ENCODE measurements around the gene OVCH2. TPM values are rescaled to one million over a fixed set of nuclear protein-coding genes. Genes with fewer than 3 reads are reported as not detected.

OVCH2 gene
- total and polyA plus RNA-seq, 4 donors: not detected

GRCh38 chr11:7690648-7691047 lies 15.6 kb downstream of the OVCH2 start:
- H3K4me3 ChIP-seq (ENCODE audit: low read depth in 1 of 3, low read length in 3 of 3): no peak overlapping the region
- H3K4me1 ChIP-seq (ENCODE audit: control insufficient read depth in 4 of 4, insufficient read depth in 4 of 4, low read length in 3 of 4): peaks cover 0 to 4% (median 3%) of the 10 kb centered on the region in 4 donors
- no peaks in the 10 kb centered on the region for H3K9me3 ChIP-seq (ENCODE audit: control insufficient read depth in 4 of 4, low read length in 3 of 4)
- 67% methylated on average over 6 of the region's 6 CpGs for WGBS
- no peak for DNase-seq (ENCODE audit: low spot score)
- no peak overlapping the region for H3K9ac ChIP-seq (ENCODE audit: low read depth in 1 of 2, low read length in 2 of 2)
- no peak overlapping the region for H3K27ac ChIP-seq (ENCODE audit: low read depth in 1 of 2, low read length in 2 of 2)
- H3K36me3 ChIP-seq (ENCODE audit: control insufficient read depth in 4 of 4, insufficient read depth in 3 of 4, low read depth in 1 of 4, low read length in 3 of 4): no peaks in the 10 kb centered on the region
- no peak for TF ChIP-seq HNF4G (IDR thresholded peaks at IDR 0.05)
- TF ChIP-seq HNF4A (conservative IDR thresholded peaks at IDR 0.05): no peak
- TF ChIP-seq, protein P1, sequence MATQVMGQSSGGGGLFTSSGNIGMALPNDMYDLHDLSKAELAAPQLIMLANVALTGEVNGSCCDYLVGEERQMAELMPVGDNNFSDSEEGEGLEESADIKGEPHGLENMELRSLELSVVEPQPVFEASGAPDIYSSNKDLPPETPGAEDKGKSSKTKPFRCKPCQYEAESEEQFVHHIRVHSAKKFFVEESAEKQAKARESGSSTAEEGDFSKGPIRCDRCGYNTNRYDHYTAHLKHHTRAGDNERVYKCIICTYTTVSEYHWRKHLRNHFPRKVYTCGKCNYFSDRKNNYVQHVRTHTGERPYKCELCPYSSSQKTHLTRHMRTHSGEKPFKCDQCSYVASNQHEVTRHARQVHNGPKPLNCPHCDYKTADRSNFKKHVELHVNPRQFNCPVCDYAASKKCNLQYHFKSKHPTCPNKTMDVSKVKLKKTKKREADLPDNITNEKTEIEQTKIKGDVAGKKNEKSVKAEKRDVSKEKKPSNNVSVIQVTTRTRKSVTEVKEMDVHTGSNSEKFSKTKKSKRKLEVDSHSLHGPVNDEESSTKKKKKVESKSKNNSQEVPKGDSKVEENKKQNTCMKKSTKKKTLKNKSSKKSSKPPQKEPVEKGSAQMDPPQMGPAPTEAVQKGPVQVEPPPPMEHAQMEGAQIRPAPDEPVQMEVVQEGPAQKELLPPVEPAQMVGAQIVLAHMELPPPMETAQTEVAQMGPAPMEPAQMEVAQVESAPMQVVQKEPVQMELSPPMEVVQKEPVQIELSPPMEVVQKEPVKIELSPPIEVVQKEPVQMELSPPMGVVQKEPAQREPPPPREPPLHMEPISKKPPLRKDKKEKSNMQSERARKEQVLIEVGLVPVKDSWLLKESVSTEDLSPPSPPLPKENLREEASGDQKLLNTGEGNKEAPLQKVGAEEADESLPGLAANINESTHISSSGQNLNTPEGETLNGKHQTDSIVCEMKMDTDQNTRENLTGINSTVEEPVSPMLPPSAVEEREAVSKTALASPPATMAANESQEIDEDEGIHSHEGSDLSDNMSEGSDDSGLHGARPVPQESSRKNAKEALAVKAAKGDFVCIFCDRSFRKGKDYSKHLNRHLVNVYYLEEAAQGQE (IDR thresholded peaks at IDR 0.05): no peak
- no peak for TF ChIP-seq NR2F2 (IDR thresholded peaks at IDR 0.05)
- TF ChIP-seq SP1 (IDR thresholded peaks at IDR 0.05): no peak
- no peak for TF ChIP-seq EGR1 (IDR thresholded peaks at IDR 0.05; ENCODE audit: low read depth in 2 of 2)
- no peak for TF ChIP-seq TAF1 (conservative IDR thresholded peaks at IDR 0.05)
- no peaks in the 10 kb centered on the region for H3K27me3 ChIP-seq (ENCODE audit: control insufficient read depth in 4 of 4, insufficient read depth in 4 of 4, low read length in 3 of 4)

DNA sequence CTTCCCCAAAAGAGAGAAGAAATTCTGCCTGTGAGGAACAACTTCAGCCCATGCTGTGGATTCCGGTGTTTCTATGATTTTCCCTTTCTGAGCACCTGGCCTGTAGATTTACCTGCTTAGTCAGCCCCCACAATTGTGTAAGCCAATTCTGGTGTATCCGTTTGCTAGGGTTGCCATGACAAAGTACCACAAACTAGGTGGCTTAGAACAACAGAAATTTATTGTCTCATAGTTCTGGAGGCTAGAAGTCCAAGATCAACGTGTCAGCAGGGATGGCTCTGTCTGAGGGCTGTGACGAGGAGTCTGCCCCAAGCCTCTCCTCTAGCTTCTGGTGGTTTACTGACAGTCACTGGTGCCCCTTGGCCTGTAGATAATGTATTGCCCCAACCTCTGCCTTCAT lies 17.0 kb downstream of the OVCH2 start:
- Histone ChIP-seq H3K9me3 (ENCODE audit: control insufficient read depth in 4 of 4, low read length in 3 of 4) (no peaks in the 10 kb centered on the region), H3K36me3 (ENCODE audit: control insufficient read depth in 4 of 4, insufficient read depth in 3 of 4, low read depth in 1 of 4, low read length in 3 of 4) (no peaks in the 10 kb centered on the region), H3K9ac (ENCODE audit: low read depth in 1 of 2, low read length in 2 of 2) (no peak overlapping the region), H3K4me1 (ENCODE audit: control insufficient read depth in 4 of 4, insufficient read depth in 4 of 4, low read length in 3 of 4) (peaks cover 0 to 2% (median 1%) of the 10 kb centered on the region in 4 donors), H3K27me3 (ENCODE audit: control insufficient read depth in 4 of 4, insufficient read depth in 4 of 4, low read length in 3 of 4) (no peaks in the 10 kb centered on the region), H3K4me3 (ENCODE audit: low read depth in 1 of 3, low read length in 3 of 3) (no peak overlapping the region), H3K27ac (ENCODE audit: low read depth in 1 of 2, low read length in 2 of 2) (no peak overlapping the region)
- 72% methylated on average over 4 of the region's 4 CpGs for WGBS
- no peak for DNase-seq (ENCODE audit: low spot score)
- TF ChIP-seq RAD21 (IDR thresholded peaks at IDR 0.05) (no peak), TAF1 (conservative IDR thresholded peaks at IDR 0.05) (no peak), EGR1 (IDR thresholded peaks at IDR 0.05; ENCODE audit: low read depth in 2 of 2) (no peak), ZBTB33 (IDR thresholded peaks at IDR 0.05) (no peak), GABPA (IDR thresholded peaks at IDR 0.05 in 1 of 2, conservative IDR thresholded peaks at IDR 0.05 in 1 of 2) (no peak), FOXA2 (IDR thresholded peaks at IDR 0.05) (no peak), RXRA (IDR thresholded peaks at IDR 0.05) (no peak), YY1 (IDR thresholded peaks at IDR 0.05) (no peak)
- TF ChIP-seq, protein P2, sequence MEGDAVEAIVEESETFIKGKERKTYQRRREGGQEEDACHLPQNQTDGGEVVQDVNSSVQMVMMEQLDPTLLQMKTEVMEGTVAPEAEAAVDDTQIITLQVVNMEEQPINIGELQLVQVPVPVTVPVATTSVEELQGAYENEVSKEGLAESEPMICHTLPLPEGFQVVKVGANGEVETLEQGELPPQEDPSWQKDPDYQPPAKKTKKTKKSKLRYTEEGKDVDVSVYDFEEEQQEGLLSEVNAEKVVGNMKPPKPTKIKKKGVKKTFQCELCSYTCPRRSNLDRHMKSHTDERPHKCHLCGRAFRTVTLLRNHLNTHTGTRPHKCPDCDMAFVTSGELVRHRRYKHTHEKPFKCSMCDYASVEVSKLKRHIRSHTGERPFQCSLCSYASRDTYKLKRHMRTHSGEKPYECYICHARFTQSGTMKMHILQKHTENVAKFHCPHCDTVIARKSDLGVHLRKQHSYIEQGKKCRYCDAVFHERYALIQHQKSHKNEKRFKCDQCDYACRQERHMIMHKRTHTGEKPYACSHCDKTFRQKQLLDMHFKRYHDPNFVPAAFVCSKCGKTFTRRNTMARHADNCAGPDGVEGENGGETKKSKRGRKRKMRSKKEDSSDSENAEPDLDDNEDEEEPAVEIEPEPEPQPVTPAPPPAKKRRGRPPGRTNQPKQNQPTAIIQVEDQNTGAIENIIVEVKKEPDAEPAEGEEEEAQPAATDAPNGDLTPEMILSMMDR (IDR thresholded peaks at IDR 0.05; ENCODE audit: low read depth, low read length, missing input control): no peak
- TF ChIP-seq, protein P3, sequence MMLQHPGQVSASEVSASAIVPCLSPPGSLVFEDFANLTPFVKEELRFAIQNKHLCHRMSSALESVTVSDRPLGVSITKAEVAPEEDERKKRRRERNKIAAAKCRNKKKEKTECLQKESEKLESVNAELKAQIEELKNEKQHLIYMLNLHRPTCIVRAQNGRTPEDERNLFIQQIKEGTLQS (IDR thresholded peaks at IDR 0.05): no peak
- TF ChIP-seq, protein P4, sequence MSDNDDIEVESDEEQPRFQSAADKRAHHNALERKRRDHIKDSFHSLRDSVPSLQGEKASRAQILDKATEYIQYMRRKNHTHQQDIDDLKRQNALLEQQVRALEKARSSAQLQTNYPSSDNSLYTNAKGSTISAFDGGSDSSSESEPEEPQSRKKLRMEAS (IDR thresholded peaks at IDR 0.05): no peak
- TF ChIP-seq, protein P1 (IDR thresholded peaks at IDR 0.05): no peak
